NCI-H2107 (cell line): ENCODE results near the gene ZNF502.

Experiments
- DNase-seq: peaks from one replicate; lab custom pipeline; 2025; lab: John Stamatoyannopoulos, UW

Gene ZNF502

GRCh38 chr3:44771424-44772098 lies 59.1 kb downstream of the ZNF502 start:
- no peak for DNase-seq

- DNase-seq, result no peak
Observed at GRCh38 chr3:44772099-44772442, 59.6 kb downstream of the ZNF502 start.
